ENCODE results near the gene P4HB. TPM values are rescaled to one million over a fixed set of nuclear protein-coding genes. Genes with fewer than 3 reads are reported as not detected.

Gene P4HB
- total and polyA plus RNA-seq, 3 donors from 2014 or later, result 205 to 230 (median 213) TPM

DNA sequence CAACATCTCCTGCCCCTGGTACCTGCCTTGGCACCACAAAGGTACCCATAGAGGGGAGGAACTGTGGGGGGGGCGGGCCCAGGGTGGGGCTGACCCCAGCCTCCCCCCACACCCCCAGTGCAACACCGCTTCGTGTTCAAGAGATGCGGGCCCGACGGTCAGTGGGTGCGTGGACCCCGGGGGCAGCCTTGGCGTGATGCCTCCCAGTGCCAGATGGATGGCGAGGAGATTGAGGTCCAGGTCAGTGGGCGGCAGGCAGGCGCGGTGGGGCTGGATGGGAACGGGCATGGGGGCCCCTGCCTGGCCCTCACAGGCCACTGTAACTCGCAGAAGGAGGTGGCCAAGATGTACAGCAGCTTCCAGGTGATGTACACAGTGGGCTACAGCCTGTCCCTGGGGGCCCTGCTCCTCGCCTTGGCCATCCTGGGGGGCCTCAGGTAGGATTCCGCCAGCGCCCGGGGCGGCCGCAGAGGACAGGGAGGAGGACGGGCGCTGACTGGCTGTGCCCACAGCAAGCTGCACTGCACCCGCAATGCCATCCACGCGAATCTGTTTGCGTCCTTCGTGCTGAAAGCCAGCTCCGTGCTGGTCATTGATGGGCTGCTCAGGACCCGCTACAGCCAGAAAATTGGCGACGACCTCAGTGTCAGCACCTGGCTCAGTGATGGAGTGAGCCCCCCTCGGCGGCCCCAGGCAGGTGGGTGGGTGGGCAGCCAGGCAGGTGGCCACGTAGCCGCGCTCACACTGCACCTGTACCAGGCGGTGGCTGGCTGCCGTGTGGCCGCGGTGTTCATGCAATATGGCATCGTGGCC is 49.2 kb downstream of the P4HB start:
- no peak for TF ChIP-seq POLR2A (IDR thresholded peaks at IDR 0.05)
- TF ChIP-seq, protein P1, sequence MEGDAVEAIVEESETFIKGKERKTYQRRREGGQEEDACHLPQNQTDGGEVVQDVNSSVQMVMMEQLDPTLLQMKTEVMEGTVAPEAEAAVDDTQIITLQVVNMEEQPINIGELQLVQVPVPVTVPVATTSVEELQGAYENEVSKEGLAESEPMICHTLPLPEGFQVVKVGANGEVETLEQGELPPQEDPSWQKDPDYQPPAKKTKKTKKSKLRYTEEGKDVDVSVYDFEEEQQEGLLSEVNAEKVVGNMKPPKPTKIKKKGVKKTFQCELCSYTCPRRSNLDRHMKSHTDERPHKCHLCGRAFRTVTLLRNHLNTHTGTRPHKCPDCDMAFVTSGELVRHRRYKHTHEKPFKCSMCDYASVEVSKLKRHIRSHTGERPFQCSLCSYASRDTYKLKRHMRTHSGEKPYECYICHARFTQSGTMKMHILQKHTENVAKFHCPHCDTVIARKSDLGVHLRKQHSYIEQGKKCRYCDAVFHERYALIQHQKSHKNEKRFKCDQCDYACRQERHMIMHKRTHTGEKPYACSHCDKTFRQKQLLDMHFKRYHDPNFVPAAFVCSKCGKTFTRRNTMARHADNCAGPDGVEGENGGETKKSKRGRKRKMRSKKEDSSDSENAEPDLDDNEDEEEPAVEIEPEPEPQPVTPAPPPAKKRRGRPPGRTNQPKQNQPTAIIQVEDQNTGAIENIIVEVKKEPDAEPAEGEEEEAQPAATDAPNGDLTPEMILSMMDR (IDR thresholded peaks at IDR 0.05), result no peak
- 89 to 90% methylated on average over 27 to 42 of the region's 42 CpGs for WGBS, 2 donors
- no peaks in the 10 kb centered on the region for H3K9me3 ChIP-seq
- no peaks in the 10 kb centered on the region for H3K4me1 ChIP-seq
- no peak overlapping the region for H3K4me3 ChIP-seq
- H3K27me3 ChIP-seq, result no peaks in the 10 kb centered on the region
- no peak for DNase-seq
- intact Hi-C loops (cut with DNase I; ENCODE audit: low total_unique reads), result no loop called here
- no peak overlapping the region for H3K27ac ChIP-seq
- no peaks in the 10 kb centered on the region for H3K36me3 ChIP-seq (ENCODE audit: low read depth, missing control alignments)

DNA sequence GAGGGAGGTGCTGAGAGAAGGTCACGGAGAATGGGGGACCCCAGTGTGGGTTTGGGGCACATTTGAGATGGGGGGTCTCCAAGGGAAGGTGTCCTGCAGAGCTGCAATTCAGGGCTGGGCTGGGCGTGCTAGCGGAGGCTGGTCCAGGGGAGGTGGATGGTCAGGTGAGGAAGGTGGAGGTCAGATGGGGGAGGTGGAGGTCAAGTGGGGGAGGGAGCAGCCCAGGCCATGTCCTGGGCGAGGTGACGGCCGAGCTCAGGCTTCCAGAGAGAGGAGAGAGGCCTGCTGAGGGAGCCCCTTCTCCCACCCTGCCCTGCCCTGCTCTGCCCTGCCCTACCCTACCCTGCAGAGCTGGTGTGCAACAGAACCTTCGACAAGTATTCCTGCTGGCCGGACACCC is 49.9 kb downstream of the P4HB start:
- H3K27me3 ChIP-seq, result no peaks in the 10 kb centered on the region
- no peaks in the 10 kb centered on the region for H3K4me1 ChIP-seq
- intact Hi-C loops (cut with DNase I; ENCODE audit: low total_unique reads), result no loop called here
- no peaks in the 10 kb centered on the region for H3K36me3 ChIP-seq (ENCODE audit: low read depth, missing control alignments)
- H3K27ac ChIP-seq, result no peak overlapping the region
- 69 to 80% methylated on average over 7 to 8 of the region's 8 CpGs for WGBS, 2 donors
- TF ChIP-seq, protein P1 (IDR thresholded peaks at IDR 0.05), result no peak
- no peak for TF ChIP-seq POLR2A (IDR thresholded peaks at IDR 0.05)
- no peak overlapping the region for H3K4me3 ChIP-seq
- no peak for DNase-seq
- H3K9me3 ChIP-seq, result no peaks in the 10 kb centered on the region

DNA sequence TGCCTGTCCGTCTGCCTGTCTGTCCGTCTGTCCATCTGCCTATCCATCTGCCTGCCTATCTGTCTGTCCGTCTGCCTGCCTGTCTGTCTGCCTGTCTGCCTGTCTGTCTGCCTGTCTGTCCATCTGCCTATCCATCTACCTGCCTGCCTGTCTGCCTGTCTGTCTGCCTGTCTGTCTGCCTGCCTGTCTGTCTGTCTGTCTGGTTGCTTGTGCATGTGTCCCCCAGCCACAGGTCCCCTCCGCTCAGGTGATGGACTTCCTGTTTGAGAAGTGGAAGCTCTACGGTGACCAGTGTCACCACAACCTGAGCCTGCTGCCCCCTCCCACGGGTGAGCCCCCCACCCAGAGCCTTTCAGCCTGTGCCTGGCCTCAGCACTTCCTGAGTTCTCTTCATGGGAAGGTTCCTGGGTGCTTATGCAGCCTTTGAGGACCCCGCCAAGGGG is 50.8 kb downstream of the P4HB start:
- Histone ChIP-seq H3K36me3 (ENCODE audit: low read depth, missing control alignments) (no peaks in the 10 kb centered on the region), H3K27me3 (no peaks in the 10 kb centered on the region), H3K4me1 (no peaks in the 10 kb centered on the region), H3K9me3 (no peaks in the 10 kb centered on the region), H3K4me3 (no peak overlapping the region), H3K27ac (no peak overlapping the region)
- TF ChIP-seq POLR2A (IDR thresholded peaks at IDR 0.05), result no peak
- TF ChIP-seq, protein P1 (IDR thresholded peaks at IDR 0.05), result no peak
- DNase-seq, result no peak
- intact Hi-C loops (cut with DNase I; ENCODE audit: low total_unique reads), result no loop called here
- WGBS, 2 donors, result 73 to 78% methylated on average over 6 of the region's 7 CpGs

- intact Hi-C loops (cut with DNase I; ENCODE audit: low total_unique reads), result no loop called here
- H3K9me3 ChIP-seq, result no peaks in the 10 kb centered on the region
- H3K36me3 ChIP-seq (ENCODE audit: low read depth, missing control alignments), result no peaks in the 10 kb centered on the region
- WGBS, 2 donors, result 78 to 80% methylated on average over 15 to 20 of the region's 20 CpGs
- no peaks in the 10 kb centered on the region for H3K27me3 ChIP-seq
- H3K4me1 ChIP-seq, result no peaks in the 10 kb centered on the region
- no peak overlapping the region for H3K27ac ChIP-seq
- no peak overlapping the region for H3K4me3 ChIP-seq
- no peak for TF ChIP-seq POLR2A (IDR thresholded peaks at IDR 0.05)
- TF ChIP-seq, protein P1 (IDR thresholded peaks at IDR 0.05), result no peak
- no peak for DNase-seq
These were observed 51.4 kb downstream of the P4HB start for GRCh38 chr17:81808778-81809555.
